ENCODE measurements around the gene CEACAM4.
"Not testable (repeated sequence)": the region's sequence is repeated elsewhere in the genome, so short reads cannot be mapped to it uniquely, and the experiment has no call there.

The CEACAM4 gene

DNA sequence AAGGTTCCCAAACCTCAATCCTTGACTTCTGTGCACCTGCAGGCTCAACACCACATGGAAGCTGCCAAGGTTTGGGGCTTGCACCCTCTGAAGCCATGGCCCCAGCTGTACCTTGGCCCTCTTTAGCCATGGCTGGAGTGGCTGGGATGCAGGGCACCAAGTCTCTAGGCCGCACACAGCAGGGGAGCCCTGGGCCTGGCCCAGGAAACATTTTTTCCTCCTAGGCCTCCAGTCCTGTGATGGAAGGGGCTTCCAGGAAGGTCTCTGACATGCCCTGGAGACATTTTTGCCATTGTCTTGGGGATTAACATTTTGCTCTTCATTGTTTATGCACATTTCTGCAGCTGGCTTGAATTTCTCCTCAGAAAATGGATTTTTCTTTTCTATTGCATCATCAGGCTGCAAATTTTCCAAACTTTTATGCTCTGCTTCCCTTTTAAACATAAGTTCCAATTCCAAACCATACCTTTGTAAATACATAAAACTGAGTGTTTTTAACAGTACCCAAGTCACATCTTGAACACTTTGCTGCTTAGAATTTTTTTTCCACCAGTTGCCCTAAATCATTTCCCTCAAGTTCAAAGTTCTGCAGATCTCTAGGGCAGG lies 44.2 kb downstream of the CEACAM4 start:
- not testable (repeated sequence) for DNase-seq

DNA sequence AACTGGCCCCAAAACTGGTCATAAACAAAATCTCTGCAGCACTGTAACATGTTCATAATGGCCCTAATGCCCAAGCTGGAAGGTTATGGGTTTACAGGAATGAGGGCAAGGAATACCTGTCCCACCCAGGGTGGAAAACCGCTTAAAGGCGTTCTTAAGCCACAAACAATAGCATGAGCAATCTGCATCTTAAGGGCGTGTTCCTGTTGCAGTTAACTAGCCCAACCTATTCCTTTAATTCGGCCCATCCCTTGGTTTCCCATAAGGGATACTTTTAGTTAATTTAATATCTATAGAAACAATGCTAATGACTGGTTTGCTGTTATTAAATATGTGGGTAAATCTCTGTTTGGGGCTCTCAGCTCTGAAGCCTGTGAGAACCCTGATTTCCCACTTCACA lies 45.8 kb downstream of the CEACAM4 start:
- DNase-seq = not testable (repeated sequence)

DNA sequence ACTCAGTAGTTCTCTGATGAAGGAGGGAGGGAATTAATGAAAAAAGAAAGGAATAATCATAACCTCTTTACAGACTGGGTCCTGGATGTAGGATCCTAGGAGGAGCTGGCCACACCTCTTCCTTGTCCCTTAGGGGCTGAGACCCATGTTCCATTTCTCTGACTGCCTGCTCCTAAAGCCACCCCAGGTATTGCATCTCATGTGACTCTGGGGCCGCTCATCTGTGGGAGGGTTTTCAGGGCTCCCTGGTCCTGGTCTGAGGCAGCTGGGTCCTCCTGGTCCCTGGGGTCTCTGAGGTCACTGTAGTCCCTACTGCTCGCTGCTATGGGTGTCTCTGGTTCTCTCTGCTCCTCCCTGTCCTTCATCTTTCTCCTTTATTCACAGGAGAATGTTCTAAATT lies 48.0 kb downstream of the CEACAM4 start:
- no peak for DNase-seq

DNA sequence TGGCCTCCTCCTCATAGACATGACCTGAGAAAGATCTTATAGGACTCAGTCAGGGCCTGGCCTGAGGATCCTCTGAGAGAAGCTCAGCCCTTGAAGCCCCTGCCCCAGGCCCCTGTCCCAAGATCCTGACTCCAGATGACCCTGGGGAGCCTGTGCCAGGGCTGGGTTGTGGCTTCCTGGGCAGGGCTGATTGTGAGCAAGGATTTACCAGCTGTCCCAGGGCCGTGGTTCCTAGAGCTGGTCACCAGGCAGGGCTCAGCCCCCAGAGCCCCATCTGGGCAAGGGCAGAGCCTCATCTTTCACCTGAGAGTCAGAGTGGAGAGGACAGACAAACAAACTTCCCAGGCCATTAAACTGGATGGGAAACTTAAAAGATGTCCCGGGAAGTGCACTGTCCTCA lies 49.0 kb downstream of the CEACAM4 start:
- no peak for DNase-seq

DNA sequence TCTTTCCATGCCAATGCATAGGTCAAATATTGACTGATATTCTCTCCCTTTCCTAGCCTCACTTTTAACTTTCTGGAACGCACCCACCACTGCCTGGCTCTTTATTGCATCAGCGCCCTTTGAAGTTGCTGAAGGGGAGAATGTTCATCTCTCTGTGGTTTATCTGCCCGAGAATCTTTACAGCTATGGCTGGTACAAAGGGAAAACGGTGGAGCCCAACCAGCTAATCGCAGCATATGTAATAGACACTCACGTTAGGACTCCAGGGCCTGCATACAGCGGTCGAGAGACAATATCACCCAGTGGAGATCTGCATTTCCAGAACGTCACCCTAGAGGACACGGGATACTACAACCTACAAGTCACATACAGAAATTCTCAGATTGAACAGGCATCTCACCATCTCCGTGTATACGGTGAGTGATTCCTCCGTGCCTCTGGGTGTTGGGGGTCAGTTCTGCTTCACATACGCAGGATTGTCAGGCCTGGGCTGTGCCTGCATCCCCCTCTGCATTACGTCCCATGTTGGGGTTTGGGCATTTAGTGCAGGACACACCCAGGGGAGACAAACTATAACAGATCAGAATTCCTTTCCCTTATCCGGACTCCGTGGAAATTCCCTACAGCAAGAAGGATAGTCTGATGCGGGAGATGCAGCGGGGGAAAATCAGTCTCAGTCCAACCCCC lies 49.6 kb downstream of the CEACAM4 start:
- DNase-seq = no peak

DNA sequence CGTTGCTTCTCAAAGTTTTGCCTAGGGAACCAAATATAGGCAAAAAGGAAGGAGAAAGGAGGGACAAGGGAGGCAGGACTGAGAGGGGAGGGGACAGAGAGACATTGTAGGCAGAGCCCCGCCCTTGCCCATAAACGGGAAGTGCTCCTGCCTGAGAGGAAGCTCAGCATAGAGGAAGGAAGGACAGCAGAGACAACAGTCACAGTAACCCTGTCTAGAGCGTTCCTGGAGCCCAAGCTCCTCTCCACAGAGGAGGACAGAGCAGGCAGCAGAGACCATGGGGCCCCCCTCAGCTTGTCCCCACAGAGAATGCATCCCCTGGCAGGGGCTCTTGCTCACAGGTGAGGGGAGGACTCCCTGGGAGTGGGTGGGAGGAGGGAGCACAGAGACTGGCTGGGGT lies 50.9 kb downstream of the CEACAM4 start, which contains the start of gene CEACAM21:
Gene CEACAM21 (plus strand): TSS at position 169 of the 400 bp plus-strand sequence. CDS start 109 bp downstream, at position 278.
- DNase-seq = no peak

DNA sequence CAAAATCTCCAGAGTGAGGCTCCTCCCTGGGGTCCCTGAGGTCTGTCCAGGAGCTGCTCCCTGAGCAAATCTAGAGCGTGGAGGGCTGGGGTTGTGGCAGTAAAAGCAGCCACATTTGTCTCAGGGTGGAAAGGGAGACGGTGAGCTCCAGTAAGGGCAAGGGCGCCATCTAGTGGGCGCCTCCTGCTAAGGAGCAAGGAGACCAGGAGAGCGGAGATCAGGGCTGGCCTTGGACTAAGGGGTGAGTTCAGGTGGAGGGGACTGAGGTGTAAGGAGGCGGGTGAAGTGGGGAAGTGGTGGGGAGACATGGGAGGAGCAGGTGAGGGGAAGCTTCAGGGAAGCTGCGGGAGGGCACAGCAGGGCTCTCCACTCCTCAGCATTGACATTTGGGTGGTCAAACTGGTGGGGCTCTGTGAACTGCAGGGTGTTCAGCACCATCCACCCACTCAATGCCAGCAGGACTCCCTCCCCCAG lies 56.2 kb downstream of the CEACAM4 start:
- peak; percentile 53 for DNase-seq

DNA sequence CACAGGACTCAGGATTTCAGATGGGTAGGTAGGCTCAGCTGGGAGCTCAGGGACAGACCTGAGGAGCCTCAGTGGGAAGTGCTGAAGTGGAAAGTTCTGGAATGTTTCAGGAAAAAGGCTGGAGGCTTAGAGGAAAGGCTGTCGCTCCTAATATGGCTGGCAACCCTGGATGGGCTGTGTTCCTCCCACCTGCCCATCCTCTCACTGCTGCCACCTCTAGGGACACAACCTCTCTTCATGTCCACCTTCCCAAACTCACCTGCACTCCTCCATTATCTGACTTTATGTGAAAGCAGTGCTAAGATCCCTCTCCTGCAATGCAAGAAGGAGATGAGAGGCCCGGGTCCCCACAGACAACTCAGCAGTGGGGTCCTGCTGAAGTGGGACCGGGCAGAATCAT lies 56.7 kb downstream of the CEACAM4 start:
- no peak for DNase-seq

DNA sequence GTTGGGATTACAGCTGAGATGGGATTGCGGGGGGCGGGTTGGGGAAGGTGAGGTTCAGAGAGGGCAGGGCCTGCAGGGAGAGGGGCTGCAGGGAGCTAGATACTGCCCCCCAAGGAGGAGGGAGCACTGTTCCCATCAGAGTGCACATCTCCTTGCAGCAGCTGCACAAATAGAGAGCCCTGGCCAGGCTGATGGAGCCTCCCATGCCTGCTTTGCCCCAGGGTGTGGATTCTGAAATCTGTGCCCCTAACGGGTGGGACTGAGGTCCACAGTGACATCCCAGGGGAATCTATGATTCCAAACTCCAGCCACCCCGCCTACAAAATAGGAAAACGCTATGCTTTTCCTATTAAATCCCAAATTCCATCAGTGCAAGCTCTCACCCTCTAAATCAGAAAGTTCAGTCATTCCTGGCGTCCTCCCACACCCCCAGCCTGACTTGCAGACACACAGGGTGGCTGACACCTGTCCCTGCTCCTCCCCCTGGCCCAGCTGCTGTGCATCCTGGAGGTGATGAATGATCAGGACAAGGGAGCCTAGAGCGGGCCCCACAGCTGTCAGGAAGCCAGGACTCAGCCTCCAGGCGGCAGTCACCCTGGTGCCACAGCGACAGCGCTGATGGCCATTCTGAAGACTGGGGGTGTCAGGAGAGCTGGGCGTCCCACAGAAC lies 57.3 kb downstream of the CEACAM4 start:
- no peak for DNase-seq

Data from DMS79 (cell line).